Parathyroid adenoma (tissue), 2 donors: ENCODE results near the gene GNG11.

Experiments
- H2AFZ ChIP-seq: fragments of 300-600 bp; sonication (generic); one replicate; pipeline ENCODE4 v1.7.0; 2017; ENCODE audit warnings: antibody characterized with exemption, mild to moderate bottlenecking
- H3K27ac ChIP-seq: fragments of 300-600 bp; sonication (generic); one replicate; pipeline ENCODE4 v1.7.0; 2017
- H3K27me3 ChIP-seq: fragments of 300-600 bp; sonication (generic); one replicate; pipeline ENCODE4 v1.7.0; 2017; ENCODE audit warnings: low read length; ENCODE audit not compliant: control insufficient read depth, insufficient read depth
- H3K36me3 ChIP-seq: fragments of 300-600 bp; sonication (generic); one replicate; pipeline ENCODE4 v1.7.0; 2017; ENCODE audit warnings: low read length; ENCODE audit not compliant: control insufficient read depth, insufficient read depth
- H3K4me1 ChIP-seq: fragments of 300-600 bp; sonication (generic); one replicate; pipeline ENCODE4 v1.7.0; 2017; ENCODE audit warnings: control low read depth
- H3K4me2 ChIP-seq: fragments of 300-600 bp; sonication (generic); one replicate; pipeline ENCODE4 v1.7.0; 2017; ENCODE audit warnings: low read length
- H3K4me3 ChIP-seq: fragments of 300-600 bp; sonication (generic); one replicate; pipeline ENCODE4 v1.7.0; 2017; ENCODE audit warnings: low read depth, low read length
- H3K79me2 ChIP-seq: fragments of 300-600 bp; sonication (generic); one replicate; pipeline ENCODE4 v1.7.0; 2017; ENCODE audit warnings: control low read depth
- H3K9ac ChIP-seq: fragments of 300-600 bp; sonication (generic); one replicate; pipeline ENCODE4 v1.7.0; 2017; ENCODE audit warnings: mild to moderate bottlenecking
- H3K9me3 ChIP-seq: fragments of 300-600 bp; sonication (generic); one replicate; pipeline ENCODE4 v1.7.0; 2017; ENCODE audit warnings: low read length; ENCODE audit not compliant: control insufficient read depth
- CTCF ChIP-seq: fragments of 300-600 bp; sonication (generic); IDR thresholded peaks from one replicate; pipeline ENCODE4 v1.7.0; 2017; ENCODE audit warnings: antibody characterized with exemption, mild to moderate bottlenecking
- donor health status: primary hyperparathyroidism.

Gene GNG11

GRCh38 chr7:93977211-93977950, 55.8 kb downstream of the GNG11 start:
- no peaks in the 10 kb centered on the region for H3K36me3 ChIP-seq
- no peak overlapping the region for H3K4me3 ChIP-seq
- no peak overlapping the region for H3K27ac ChIP-seq
- H3K9ac ChIP-seq: no peak overlapping the region
- H3K79me2 ChIP-seq: no peaks in the 10 kb centered on the region
- no peak for TF ChIP-seq CTCF
- no peaks in the 10 kb centered on the region for H3K27me3 ChIP-seq
- H2AFZ ChIP-seq: no peak overlapping the region
- H3K4me2 ChIP-seq: no peak overlapping the region
- H3K9me3 ChIP-seq: no peaks in the 10 kb centered on the region
- no peaks in the 10 kb centered on the region for H3K4me1 ChIP-seq
